Epithelial cell of esophagus (primary cell): Measurements from ENCODE around the gene HMGN4.

Experiments
- DNase-seq: peaks from one replicate; pipeline ENCODE4 v3.0.0; 2010; ENCODE audit warnings: low read depth
- H3K4me3 ChIP-seq: 2 replicates; pipeline ENCODE4 v1.5.1; 2011; ENCODE audit warnings: mild to moderate bottlenecking, low read length, control low read depth
- TF ChIP-seq, protein P1 (sequence below): IDR thresholded peaks from 2 replicates; pipeline ENCODE4 v1.5.1; 2011; ENCODE audit warnings: low read depth, mild to moderate bottlenecking, low read length, control low read depth, inconsistent platforms; ENCODE audit not compliant: insufficient read depth; ENCODE audit errors: missing control alignments

HMGN4 gene

DNA sequence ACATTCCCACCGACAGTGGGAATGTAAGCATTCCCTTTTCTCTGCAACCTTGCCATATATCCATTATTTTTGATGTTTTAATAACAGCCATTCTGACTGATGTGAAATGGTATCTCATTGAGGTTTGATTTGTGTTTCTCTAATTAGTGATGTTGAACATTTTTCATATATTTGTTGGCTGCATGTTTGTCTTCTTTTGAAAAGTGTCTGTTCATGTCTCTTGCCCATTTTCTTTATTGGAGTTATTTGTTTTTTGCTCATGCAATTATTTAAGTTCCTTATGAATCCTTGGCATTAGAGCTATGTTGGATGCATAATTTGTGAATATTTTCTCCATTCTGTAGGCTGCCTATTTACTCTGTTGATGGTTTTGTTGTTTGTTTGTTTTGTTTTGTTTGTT is 40.6 kb downstream of the HMGN4 start:
- no peak for DNase-seq
- TF ChIP-seq, protein P1, sequence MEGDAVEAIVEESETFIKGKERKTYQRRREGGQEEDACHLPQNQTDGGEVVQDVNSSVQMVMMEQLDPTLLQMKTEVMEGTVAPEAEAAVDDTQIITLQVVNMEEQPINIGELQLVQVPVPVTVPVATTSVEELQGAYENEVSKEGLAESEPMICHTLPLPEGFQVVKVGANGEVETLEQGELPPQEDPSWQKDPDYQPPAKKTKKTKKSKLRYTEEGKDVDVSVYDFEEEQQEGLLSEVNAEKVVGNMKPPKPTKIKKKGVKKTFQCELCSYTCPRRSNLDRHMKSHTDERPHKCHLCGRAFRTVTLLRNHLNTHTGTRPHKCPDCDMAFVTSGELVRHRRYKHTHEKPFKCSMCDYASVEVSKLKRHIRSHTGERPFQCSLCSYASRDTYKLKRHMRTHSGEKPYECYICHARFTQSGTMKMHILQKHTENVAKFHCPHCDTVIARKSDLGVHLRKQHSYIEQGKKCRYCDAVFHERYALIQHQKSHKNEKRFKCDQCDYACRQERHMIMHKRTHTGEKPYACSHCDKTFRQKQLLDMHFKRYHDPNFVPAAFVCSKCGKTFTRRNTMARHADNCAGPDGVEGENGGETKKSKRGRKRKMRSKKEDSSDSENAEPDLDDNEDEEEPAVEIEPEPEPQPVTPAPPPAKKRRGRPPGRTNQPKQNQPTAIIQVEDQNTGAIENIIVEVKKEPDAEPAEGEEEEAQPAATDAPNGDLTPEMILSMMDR = no peak
- no peak overlapping the region for H3K4me3 ChIP-seq

DNA sequence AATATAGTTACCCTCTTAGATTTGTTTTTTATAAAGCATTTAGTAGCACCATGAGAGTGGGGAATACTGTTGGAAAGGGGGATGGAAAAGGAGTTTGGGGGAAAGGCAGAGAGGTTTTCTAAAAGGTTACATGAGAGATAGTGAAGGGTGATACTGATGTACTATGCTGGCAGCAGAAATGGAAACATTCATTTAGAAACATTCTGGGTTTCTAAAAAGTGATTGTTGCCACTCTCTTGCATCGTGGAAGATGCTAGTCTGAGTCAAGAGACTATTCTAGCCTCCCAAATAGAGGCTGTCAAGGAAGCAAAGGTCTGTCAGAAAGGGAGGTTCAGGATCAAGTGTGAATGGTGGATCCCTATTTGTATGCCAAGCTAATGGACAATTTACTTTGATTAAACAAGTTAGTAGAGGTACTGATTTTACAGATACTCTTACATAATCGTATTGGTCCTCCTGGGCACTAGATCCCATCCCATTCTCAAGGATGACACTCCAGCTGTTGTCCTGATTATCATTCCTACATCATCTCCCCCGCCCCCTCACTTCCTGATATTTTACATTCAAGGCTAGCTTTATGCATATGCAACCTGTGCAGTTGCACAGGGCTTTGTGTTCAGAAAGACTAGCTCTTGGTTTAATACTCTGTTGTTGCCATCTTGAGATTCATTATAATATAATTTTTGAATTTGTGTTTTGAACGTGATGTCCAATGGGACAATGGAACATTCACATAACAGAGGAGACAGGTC is 43.2 kb downstream of the HMGN4 start:
- TF ChIP-seq, protein P1 = no peak
- H3K4me3 ChIP-seq = no peak overlapping the region
- DNase-seq = no peak

DNA sequence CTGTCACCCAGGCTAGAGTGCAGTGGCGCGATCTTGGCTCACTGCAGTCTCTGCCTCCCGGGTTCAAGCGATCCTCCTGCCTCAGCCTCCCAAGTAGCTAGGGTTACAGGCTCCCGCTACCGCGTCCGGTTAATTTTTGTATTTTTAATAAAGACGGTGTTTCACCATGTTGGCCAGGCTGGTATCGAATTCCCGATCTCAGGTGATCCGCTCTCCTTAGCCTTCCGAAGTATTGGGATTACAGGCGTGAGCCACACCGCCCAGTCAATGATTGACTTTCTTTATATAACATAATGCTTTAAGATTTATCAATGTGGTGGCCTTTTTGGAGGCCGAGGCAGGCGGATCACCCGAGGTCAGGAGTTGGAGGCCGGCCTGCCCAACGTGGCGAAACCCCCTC is 50.8 kb downstream of the HMGN4 start:
- no peak overlapping the region for H3K4me3 ChIP-seq
- TF ChIP-seq, protein P1 = no peak
- no peak for DNase-seq

DNA sequence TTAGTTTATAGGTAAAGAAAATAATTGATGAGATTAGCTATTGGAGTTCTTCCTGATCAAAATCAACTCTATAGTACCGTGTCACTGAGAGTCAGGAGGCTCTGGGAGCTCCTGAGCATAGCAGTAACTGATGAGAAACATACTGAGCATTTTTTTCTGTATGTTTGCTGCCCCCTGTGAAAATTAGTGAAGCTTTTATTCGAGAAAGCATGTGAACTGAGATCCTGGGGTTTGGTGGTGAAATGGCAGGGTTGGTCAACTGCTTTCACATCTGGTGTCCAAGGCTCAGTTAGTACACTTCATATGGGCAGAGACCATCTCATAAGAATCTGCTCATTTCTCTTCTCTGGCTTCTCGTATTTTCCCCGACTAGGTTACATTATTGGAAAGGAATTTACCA is 54.5 kb downstream of the HMGN4 start:
- H3K4me3 ChIP-seq = no peak overlapping the region
- TF ChIP-seq, protein P1 = no peak
- no peak for DNase-seq

DNA sequence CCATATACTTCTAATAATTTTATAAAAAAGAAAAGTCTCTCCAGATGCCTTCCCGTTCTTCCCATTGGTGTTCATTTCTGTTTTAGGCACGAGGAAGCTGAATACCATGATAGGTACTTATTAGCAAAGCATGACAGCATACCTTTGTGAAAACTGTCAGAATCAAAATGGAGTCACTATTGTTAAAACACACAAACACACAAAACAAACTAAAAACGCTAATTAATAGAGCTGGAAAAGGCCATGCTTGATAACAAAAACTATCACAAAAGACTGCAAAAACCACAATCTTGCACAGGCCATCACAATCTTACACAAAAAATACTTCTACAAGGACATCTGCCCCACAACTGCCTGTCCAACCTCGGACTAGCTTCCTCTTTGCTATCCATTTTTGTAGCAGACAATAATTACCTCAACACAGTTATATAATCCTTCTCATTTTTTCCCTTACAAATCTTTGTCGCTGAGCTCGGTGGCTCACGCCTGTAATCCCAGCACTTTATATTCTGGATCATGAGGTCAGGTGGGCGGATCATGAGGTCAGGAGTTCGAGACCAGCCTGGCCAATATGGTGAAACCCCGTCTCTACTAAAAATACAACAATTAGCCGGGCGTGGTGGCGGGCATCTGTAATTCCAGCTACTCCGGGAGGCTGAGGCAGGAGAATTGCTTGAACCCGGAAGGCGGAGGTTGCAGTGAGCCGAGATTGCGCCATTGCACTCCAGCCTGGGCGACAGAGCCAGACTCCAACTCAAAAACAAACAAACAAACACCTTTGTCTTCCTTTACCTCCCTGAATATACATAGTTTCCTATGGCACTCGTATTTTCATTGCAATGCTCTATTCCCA is 55.3 kb downstream of the HMGN4 start:
- DNase-seq = no peak
- TF ChIP-seq, protein P1 = no peak
- H3K4me3 ChIP-seq = no peak overlapping the region

DNA sequence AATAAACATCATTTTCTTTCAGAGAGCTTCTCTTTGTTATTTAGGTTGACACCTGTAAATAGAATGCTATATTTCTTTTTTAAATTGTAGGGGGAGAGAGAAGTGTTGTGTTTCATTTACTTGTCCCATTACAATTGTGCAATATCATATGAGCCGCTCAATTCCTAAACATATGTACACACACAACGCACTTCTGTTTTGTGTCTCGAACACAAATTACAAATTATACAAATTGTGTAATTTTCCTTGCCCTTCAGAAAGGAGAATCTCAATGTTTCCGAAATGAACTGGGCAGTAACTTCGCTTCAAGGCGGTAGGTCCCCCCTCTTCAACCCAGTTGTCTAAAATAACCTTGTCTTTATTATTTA is 55.9 kb downstream of the HMGN4 start:
- H3K4me3 ChIP-seq = no peak overlapping the region
- no peak for DNase-seq
- TF ChIP-seq, protein P1 = no peak
